ENCODE results near the gene MASP1.

The MASP1 gene

GRCh38 chr3:187296058-187296457, 4.5 kb upstream of the MASP1 start:
- in situ Hi-C loops (cut with MboI; ENCODE audit: low pct_unique_long_range_greater_than_20kb, low sequenced_read_pairs, unreplicated experiment) = no loop called here
- DNase-seq (ENCODE audit: low spot score) = no peak
- TF ChIP-seq CTCF (IDR thresholded peaks at IDR 0.05; ENCODE audit: extremely low read depth, insufficient read depth, missing control alignments) = no peak

- in situ Hi-C loops (cut with MboI; ENCODE audit: low pct_unique_long_range_greater_than_20kb, low sequenced_read_pairs, unreplicated experiment) = no loop called here
- DNase-seq (ENCODE audit: low spot score) = no peak
- no peak for TF ChIP-seq CTCF (IDR thresholded peaks at IDR 0.05; ENCODE audit: extremely low read depth, insufficient read depth, missing control alignments)
These were observed 3.9 kb upstream of the MASP1 start for GRCh38 chr3:187295316-187296034.

GRCh38 chr3:187293516-187294430, 2.2 kb upstream of the MASP1 start:
- no peak for DNase-seq (ENCODE audit: low spot score)
- no peak for TF ChIP-seq CTCF (IDR thresholded peaks at IDR 0.05; ENCODE audit: extremely low read depth, insufficient read depth, missing control alignments)
- in situ Hi-C loops (cut with MboI; ENCODE audit: low pct_unique_long_range_greater_than_20kb, low sequenced_read_pairs, unreplicated experiment) = no loop called here

GRCh38 chr3:187292631-187293515, 1.3 kb upstream of the MASP1 start:
- DNase-seq (ENCODE audit: low spot score) = no peak
- no peak for TF ChIP-seq CTCF (IDR thresholded peaks at IDR 0.05; ENCODE audit: extremely low read depth, insufficient read depth, missing control alignments)
- in situ Hi-C loops (cut with MboI; ENCODE audit: low pct_unique_long_range_greater_than_20kb, low sequenced_read_pairs, unreplicated experiment) = no loop called here

- DNase-seq (ENCODE audit: low spot score) = no peak
- in situ Hi-C loops (cut with MboI; ENCODE audit: low pct_unique_long_range_greater_than_20kb, low sequenced_read_pairs, unreplicated experiment) = no loop called here
- TF ChIP-seq CTCF (IDR thresholded peaks at IDR 0.05; ENCODE audit: extremely low read depth, insufficient read depth, missing control alignments) = no peak
These were observed 644 bp upstream of the MASP1 start for GRCh38 chr3:187292181-187292580.

GRCh38 chr3:187291001-187291511, 481 bp downstream of the MASP1 start:
- no peak for DNase-seq (ENCODE audit: low spot score)
- TF ChIP-seq CTCF (IDR thresholded peaks at IDR 0.05; ENCODE audit: extremely low read depth, insufficient read depth, missing control alignments) = no peak
- in situ Hi-C loops (cut with MboI; ENCODE audit: low pct_unique_long_range_greater_than_20kb, low sequenced_read_pairs, unreplicated experiment) = no loop called here
